Breast epithelium (tissue), 4 donors: ENCODE measurements around the gene HIVEP3. TPM values are rescaled to one million over a fixed set of nuclear protein-coding genes. Genes with fewer than 3 reads are reported as not detected.

Source experiments
- DNase-seq, 2 donors: peaks; one replicate each; pipeline ENCODE4 v3.0.0-alpha.2; 2019; ENCODE audit warnings: low spot score in 2 of 2
- H3K27ac ChIP-seq, 2 donors: fragments of 200-600 bp; sonication (generic) in 1 of 2; one replicate each; pipeline ENCODE4 v1.5.1; 2016 to 2019; ENCODE audit warnings: mild to moderate bottlenecking in 1 of 2
- H3K27me3 ChIP-seq, 2 donors: fragments of 200-600 bp; sonication (generic) in 1 of 2; one replicate each; pipeline versions ENCODE4 v1.5.1 to v1.6.0; 2017 to 2019; ENCODE audit warnings: control low read depth in 1 of 2, mild to moderate bottlenecking in 1 of 2
- H3K36me3 ChIP-seq: fragments of 200-600 bp; one replicate; pipeline ENCODE4 v1.5.1; 2019
- H3K4me1 ChIP-seq, 2 donors: fragments of 200-600 bp; sonication (generic); one replicate each; pipeline ENCODE4 v1.5.1; 2016 to 2019; ENCODE audit warnings: control low read depth in 1 of 2
- H3K4me3 ChIP-seq, 3 donors: fragments of 200-600 bp; sonication (generic); 1 replicate in 2 of 3; 2 replicates in 1 of 3; pipeline ENCODE4 v1.5.1; 2016 to 2019; ENCODE audit warnings: mild to moderate bottlenecking in 3 of 3, moderate library complexity in 2 of 3
- H3K9me3 ChIP-seq, 2 donors: fragments of 200-600 bp; sonication (generic) in 1 of 2; one replicate each; pipeline ENCODE4 v1.5.1; 2016 to 2019; ENCODE audit warnings: control low read depth in 1 of 2
- POLR2A ChIP-seq: fragments of 450-650 bp; IDR thresholded peaks from one replicate; pipeline ENCODE4 v1.6.1; 2016; ENCODE audit warnings: antibody characterized with exemption, mild to moderate bottlenecking, moderate library complexity
- POLR2AphosphoS5 ChIP-seq, 3 donors: sonication (generic); formaldehyde crosslinking; IDR thresholded peaks; one replicate each; pipeline ENCODE4 v1.6.1; 2017; ENCODE audit warnings: antibody characterized with exemption in 3 of 3
- intact Hi-C: fragments of 100-400 bp; cut with DNase I; formaldehyde crosslinking; loops from one replicate; pipeline ENCODE4 v1.15.1; 2023; ENCODE audit warnings: low total_unique reads
- total RNA-seq, 3 donors: library from RNA; depleted of rRNA; stranded (reverse); fragments of >200 nt; gene quantifications; one replicate each; pipeline ENCODE4 v1.1.0, GENCODE V29; 2016
- TF ChIP-seq, protein P1 (sequence below), 3 donors: fragments of 450-650 bp; IDR thresholded peaks; one replicate each; pipeline ENCODE4 v1.5.1; 2016 to 2017; ENCODE audit warnings: antibody characterized with exemption in 3 of 3, mild to moderate bottlenecking in 3 of 3, moderate library complexity in 3 of 3

Gene HIVEP3
- total RNA-seq, 3 donors from 2014 or later: 3.5 to 13.5 (median 9.2) TPM

DNA sequence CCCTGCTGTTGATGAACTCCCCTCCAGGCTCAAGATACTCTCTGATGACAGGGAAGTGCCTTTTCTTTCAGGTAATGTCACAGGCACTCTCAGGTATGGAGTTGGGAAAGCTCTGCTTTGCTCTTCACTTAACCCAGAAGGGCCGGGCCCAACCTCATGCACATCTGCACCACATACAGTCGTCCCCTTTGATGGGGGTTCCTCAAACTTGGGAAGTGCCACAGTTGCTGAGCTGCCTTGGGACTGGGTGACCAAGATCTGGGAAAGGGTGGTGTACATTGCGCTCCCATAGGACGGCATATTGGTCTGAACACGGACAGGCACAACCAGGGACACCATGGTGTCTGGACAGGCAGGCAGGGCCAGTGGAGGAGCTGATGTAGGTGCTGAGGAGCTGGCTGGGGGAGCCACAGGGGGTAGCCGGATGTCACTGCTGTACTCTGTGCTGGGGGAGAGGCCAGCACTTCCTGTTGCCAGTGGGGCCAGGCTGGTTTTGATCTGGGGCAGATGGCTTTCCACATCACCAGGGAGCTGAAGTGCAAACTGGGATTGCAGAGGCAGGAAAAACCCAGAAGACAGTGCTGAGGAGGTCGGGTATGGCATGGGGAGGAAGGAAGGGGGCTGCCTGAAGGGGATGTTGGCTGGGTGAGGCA lies 338.1 kb downstream of the HIVEP3 start:
- intact Hi-C loops: no loop called here
- Histone ChIP-seq H3K27me3 (no peaks in the 10 kb centered on the region), H3K27ac (no peak overlapping the region), H3K4me3 (no peak overlapping the region), H3K4me1 (no peaks in the 10 kb centered on the region), H3K9me3 (no peaks in the 10 kb centered on the region), H3K36me3 (no peaks in the 10 kb centered on the region)
- DNase-seq: no peak
- no peak for TF ChIP-seq POLR2AphosphoS5 (IDR thresholded peaks at IDR 0.05)
- no peak for TF ChIP-seq POLR2A
- TF ChIP-seq, protein P1, sequence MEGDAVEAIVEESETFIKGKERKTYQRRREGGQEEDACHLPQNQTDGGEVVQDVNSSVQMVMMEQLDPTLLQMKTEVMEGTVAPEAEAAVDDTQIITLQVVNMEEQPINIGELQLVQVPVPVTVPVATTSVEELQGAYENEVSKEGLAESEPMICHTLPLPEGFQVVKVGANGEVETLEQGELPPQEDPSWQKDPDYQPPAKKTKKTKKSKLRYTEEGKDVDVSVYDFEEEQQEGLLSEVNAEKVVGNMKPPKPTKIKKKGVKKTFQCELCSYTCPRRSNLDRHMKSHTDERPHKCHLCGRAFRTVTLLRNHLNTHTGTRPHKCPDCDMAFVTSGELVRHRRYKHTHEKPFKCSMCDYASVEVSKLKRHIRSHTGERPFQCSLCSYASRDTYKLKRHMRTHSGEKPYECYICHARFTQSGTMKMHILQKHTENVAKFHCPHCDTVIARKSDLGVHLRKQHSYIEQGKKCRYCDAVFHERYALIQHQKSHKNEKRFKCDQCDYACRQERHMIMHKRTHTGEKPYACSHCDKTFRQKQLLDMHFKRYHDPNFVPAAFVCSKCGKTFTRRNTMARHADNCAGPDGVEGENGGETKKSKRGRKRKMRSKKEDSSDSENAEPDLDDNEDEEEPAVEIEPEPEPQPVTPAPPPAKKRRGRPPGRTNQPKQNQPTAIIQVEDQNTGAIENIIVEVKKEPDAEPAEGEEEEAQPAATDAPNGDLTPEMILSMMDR (IDR thresholded peaks at IDR 0.05): no peak

DNA sequence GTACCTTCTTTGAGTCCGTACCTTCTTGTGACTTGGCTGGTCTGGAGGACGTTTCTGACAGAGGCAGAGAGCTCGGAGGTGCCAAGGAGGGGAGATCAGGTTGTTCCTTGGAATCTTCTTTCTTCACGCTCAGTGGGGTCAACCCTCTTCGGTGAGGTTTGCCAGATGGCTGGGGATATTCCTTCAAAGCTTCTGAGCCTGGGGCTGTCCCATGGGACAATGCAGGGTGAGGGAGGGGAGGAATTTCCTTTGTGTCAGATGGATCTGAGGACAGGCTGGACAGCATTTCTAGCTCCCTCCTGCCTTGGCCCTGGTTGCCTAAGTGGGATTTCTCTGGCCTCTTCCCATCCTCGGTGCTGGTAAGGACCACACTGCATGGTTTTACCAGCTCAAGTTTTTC lies 338.7 kb downstream of the HIVEP3 start:
- Histone ChIP-seq H3K9me3 (no peaks in the 10 kb centered on the region), H3K4me3 (no peak overlapping the region), H3K27me3 (no peaks in the 10 kb centered on the region), H3K27ac (no peak overlapping the region), H3K4me1 (no peaks in the 10 kb centered on the region), H3K36me3 (no peaks in the 10 kb centered on the region)
- intact Hi-C loops: no loop called here
- no peak for DNase-seq
- TF ChIP-seq, protein P1 (IDR thresholded peaks at IDR 0.05): no peak
- no peak for TF ChIP-seq POLR2AphosphoS5 (IDR thresholded peaks at IDR 0.05)
- TF ChIP-seq POLR2A: no peak

DNA sequence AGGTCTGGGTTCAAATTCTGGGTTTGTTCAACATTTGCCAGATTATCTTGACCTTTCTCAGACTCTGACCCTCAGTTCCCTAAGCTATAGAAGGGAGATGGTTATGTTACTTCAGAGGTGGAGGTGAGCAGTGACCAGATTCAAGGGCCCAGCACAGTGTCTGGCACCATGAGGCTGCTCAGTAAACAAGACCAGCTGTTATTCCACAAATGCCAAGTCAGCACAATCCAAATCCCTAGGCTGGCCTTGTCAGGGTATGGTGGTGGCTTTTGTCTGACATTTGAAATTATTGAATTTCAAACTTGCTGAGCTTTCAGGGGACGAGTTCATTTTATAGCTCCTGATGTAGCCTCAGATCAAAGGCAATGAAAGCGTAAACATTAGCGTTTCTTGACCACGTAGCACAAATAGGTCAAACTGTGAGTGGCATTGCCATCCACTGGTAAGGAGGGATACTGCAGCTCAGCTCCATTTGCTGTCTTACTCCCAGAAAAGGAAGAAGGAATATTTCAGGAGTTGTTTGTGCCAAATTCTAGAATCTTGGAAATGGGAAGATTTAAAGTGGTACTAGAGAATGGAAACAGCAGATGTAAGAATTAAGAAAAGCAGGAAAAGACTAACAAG lies 339.9 kb downstream of the HIVEP3 start:
- TF ChIP-seq, protein P1 (IDR thresholded peaks at IDR 0.05): peak in 2 of 3 donors; percentile 21 to 34
- TF ChIP-seq POLR2AphosphoS5 (IDR thresholded peaks at IDR 0.05): no peak

DNA sequence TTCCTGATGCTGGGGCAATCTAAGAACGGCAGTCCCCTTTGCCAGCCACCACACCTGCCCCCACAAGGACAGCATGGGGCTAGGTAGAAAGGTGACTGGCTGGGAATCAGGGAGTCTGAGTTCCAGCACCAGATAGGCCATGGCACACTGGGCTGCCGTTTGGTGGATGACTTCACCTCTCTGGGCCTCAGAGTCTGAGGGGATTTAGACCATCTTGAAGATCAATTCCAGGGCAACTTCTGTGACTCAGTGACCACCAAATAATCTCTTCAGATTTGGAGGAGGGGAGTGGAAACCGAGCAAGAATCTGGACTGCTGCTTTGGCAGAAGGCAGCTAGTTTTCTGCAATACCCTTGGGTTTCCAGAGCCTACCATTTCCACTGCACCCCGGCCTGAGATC lies 342.1 kb downstream of the HIVEP3 start:
- H3K36me3 ChIP-seq: no peaks in the 10 kb centered on the region
- no peak overlapping the region for H3K4me3 ChIP-seq
- TF ChIP-seq POLR2A: no peak
- no peak for TF ChIP-seq POLR2AphosphoS5 (IDR thresholded peaks at IDR 0.05)
- TF ChIP-seq, protein P1 (IDR thresholded peaks at IDR 0.05): no peak
- intact Hi-C loops: no loop called here
- H3K9me3 ChIP-seq: no peaks in the 10 kb centered on the region
- peaks cover 0 to 8% of the 10 kb centered on the region in 2 donors for H3K4me1 ChIP-seq
- no peak for DNase-seq
- H3K27me3 ChIP-seq: no peaks in the 10 kb centered on the region
- no peak overlapping the region for H3K27ac ChIP-seq

More for the DNA sequence above, 339.9 kb downstream of the HIVEP3 start:
- Histone ChIP-seq H3K27me3 (no peaks in the 10 kb centered on the region), H3K36me3 (no peaks in the 10 kb centered on the region), H3K4me1 (peaks cover 0 to 7% of the 10 kb centered on the region in 2 donors), H3K4me3 (no peak overlapping the region), H3K27ac (no peak overlapping the region), H3K9me3 (no peaks in the 10 kb centered on the region)
- DNase-seq: no peak
- intact Hi-C loops: no loop called here

DNA sequence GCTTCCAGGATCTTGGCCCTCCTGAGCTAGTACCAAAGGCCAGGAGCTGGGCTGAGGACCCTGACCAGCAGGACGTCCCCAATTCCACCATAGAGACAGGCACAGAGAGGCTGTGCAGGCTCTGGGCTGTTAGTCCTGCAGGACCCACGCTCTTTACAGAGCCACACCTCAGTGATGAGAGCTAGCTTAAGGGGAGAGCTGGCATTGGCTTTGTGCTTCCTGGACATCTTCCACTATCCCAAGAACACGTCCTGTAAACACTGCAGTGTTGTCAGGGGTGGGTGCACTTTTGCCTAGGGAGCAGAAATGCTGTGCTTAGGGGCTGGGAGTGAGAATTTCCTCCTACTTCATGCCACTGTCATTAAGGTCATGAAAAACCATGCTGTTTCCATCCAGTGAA lies 342.5 kb downstream of the HIVEP3 start:
- Histone ChIP-seq H3K4me1 (peaks cover 0 to 8% of the 10 kb centered on the region in 2 donors), H3K27ac (no peak overlapping the region), H3K4me3 (no peak overlapping the region), H3K36me3 (no peaks in the 10 kb centered on the region), H3K9me3 (no peaks in the 10 kb centered on the region), H3K27me3 (no peaks in the 10 kb centered on the region)
- TF ChIP-seq, protein P1 (IDR thresholded peaks at IDR 0.05): no peak
- TF ChIP-seq POLR2AphosphoS5 (IDR thresholded peaks at IDR 0.05): no peak
- intact Hi-C loops: no loop called here
- DNase-seq: no peak
